Thoracic aorta (tissue), 2 donors: ENCODE measurements around the gene FAM107A. TPM values are rescaled to one million over a fixed set of nuclear protein-coding genes. Genes with fewer than 3 reads are reported as not detected.

Experiments used
- ATAC-seq: fragments of 150-250 bp; one replicate; pipeline ENCODE4 v1.8.0; 2017; ENCODE audit warnings: low read depth; ENCODE audit not compliant: insufficient number of reproducible peaks, low FRiP score
- DNase-seq: peaks from one replicate; pipeline ENCODE4 v3.0.0-alpha.2; 2020; ENCODE audit warnings: low spot score
- H3K27ac ChIP-seq, 2 donors: fragments of 200-600 bp; sonication (generic); 1 replicate in 1 of 2; 2 replicates in 1 of 2; pipeline ENCODE4 v1.5.1; 2016; ENCODE audit warnings: mild to moderate bottlenecking in 2 of 2, moderate library complexity in 2 of 2
- H3K27me3 ChIP-seq: fragments of 200-600 bp; sonication (generic); replicated peaks from 2 replicates; pipeline ENCODE4 v1.6.0; 2016; ENCODE audit warnings: mild to moderate bottlenecking; ENCODE audit not compliant: insufficient read depth
- H3K36me3 ChIP-seq: fragments of 200-600 bp; sonication (generic); one replicate; pipeline ENCODE4 v1.5.1; 2016
- H3K4me1 ChIP-seq, 2 donors: fragments of 200-600 bp; sonication (generic); 1 replicate in 1 of 2; 2 replicates in 1 of 2; pipeline versions ENCODE4 v1.5.1 to v1.6.0; 2016; ENCODE audit warnings: low read depth in 2 of 2, mild to moderate bottlenecking in 1 of 2; ENCODE audit not compliant: control insufficient read depth in 1 of 2
- H3K4me3 ChIP-seq: fragments of 200-600 bp; sonication (generic); 2 replicates; pipeline ENCODE4 v1.5.1; 2016; ENCODE audit warnings: mild to moderate bottlenecking
- H3K9me3 ChIP-seq: fragments of 200-600 bp; sonication (generic); 2 replicates; pipeline ENCODE4 v1.5.1; 2016
- CTCF ChIP-seq: fragments of 200-600 bp; sonication (generic); IDR thresholded peaks from one replicate; pipeline ENCODE4 v1.5.1; 2019; ENCODE audit warnings: antibody characterized with exemption
- total RNA-seq, 2 donors: library from RNA; depleted of rRNA; stranded (reverse); fragments of >200 nt; gene quantifications; one replicate each; pipeline versions ENCODE4 v1.1.0 to v1.2.3, GENCODE V29; 2016

FAM107A gene
- total RNA-seq, 2 donors from 2014 or later, result 25.3 to 63.6 TPM

- TF ChIP-seq CTCF, result no peak
- no peaks in the 10 kb centered on the region for H3K36me3 ChIP-seq
- H3K9me3 ChIP-seq, result no peaks in the 10 kb centered on the region
- peaks cover 0 to 12% of the 10 kb centered on the region in 2 donors for H3K4me1 ChIP-seq
- no peaks in the 10 kb centered on the region for H3K27me3 ChIP-seq
- DNase-seq (no peak), ATAC-seq (no peak)
- H3K27ac ChIP-seq, result no peak overlapping the region
- H3K4me3 ChIP-seq, result no peak overlapping the region
Observed at GRCh38 chr3:58572634-58573230, 4.5 kb downstream of the FAM107A start.

GRCh38 chr3:58572013-58572633 is 5.1 kb downstream of the FAM107A start:
- no peak overlapping the region for H3K27ac ChIP-seq
- no peak overlapping the region for H3K4me3 ChIP-seq
- no peaks in the 10 kb centered on the region for H3K27me3 ChIP-seq
- no peak for TF ChIP-seq CTCF
- H3K36me3 ChIP-seq, result no peaks in the 10 kb centered on the region
- ATAC-seq, result no peak
- H3K9me3 ChIP-seq, result no peaks in the 10 kb centered on the region
- H3K4me1 ChIP-seq, result peaks cover 0 to 6% of the 10 kb centered on the region in 2 donors
- no peak for DNase-seq

GRCh38 chr3:58570851-58571250 is 6.3 kb downstream of the FAM107A start:
- DNase-seq, result no peak
- H3K9me3 ChIP-seq, result no peaks in the 10 kb centered on the region
- H3K4me1 ChIP-seq, result no peaks in the 10 kb centered on the region
- H3K4me3 ChIP-seq, result no peak overlapping the region
- TF ChIP-seq CTCF, result no peak
- no peaks in the 10 kb centered on the region for H3K36me3 ChIP-seq
- ATAC-seq, result no peak
- H3K27ac ChIP-seq, result no peak overlapping the region
- no peaks in the 10 kb centered on the region for H3K27me3 ChIP-seq

GRCh38 chr3:58569287-58570001 is 7.7 kb downstream of the FAM107A start:
- DNase-seq (no peak), ATAC-seq (no peak)
- no peaks in the 10 kb centered on the region for H3K27me3 ChIP-seq
- no peaks in the 10 kb centered on the region for H3K9me3 ChIP-seq
- no peak for TF ChIP-seq CTCF
- no peak overlapping the region for H3K4me3 ChIP-seq
- no peak overlapping the region for H3K27ac ChIP-seq
- no peaks in the 10 kb centered on the region for H3K36me3 ChIP-seq
- no peaks in the 10 kb centered on the region for H3K4me1 ChIP-seq

- H3K36me3 ChIP-seq, result no peaks in the 10 kb centered on the region
- no peak for DNase-seq
- no peak overlapping the region for H3K27ac ChIP-seq
- ATAC-seq, result no peak
- no peaks in the 10 kb centered on the region for H3K27me3 ChIP-seq
- TF ChIP-seq CTCF, result peak; percentile 95
- no peak overlapping the region for H3K4me3 ChIP-seq
- no peaks in the 10 kb centered on the region for H3K4me1 ChIP-seq
- no peaks in the 10 kb centered on the region for H3K9me3 ChIP-seq
Observed at GRCh38 chr3:58568572-58569286, 8.5 kb downstream of the FAM107A start.
